Measurements from ENCODE around the gene USP25. TPM values are rescaled to one million over a fixed set of nuclear protein-coding genes. Genes with fewer than 3 reads are reported as not detected.
A peak's percentile ranks its signal among the peaks of the same experiment; 100 is the strongest.

Gene USP25
- total RNA-seq, 4 donors from 2014 or later = 99.4 to 130 (median 107) TPM

GRCh38 chr21:15729346-15729673, 472 bp upstream of the USP25 start:
- intact Hi-C loops (cut with DNase I; ENCODE audit: low total_unique reads) = loop anchor here (1.0 to 10.0 kb wide), 3 partner anchors 80 to 355 kb away; no protein-coding TSS in a partner anchor
- H3K27me3 ChIP-seq = no peaks in the 10 kb centered on the region
- ATAC-seq (peak in 1 of 2 donors; percentile 11), DNase-seq (no peak)
- peak overlapping the region; percentile 76 to 95 (median 94) for H3K27ac ChIP-seq
- TF ChIP-seq POLR2A (IDR thresholded peaks at IDR 0.05) (no peak), CTCF (IDR thresholded peaks at IDR 0.05 in 4 of 5, conservative IDR thresholded peaks at IDR 0.05 in 1 of 5) (no peak)
- in situ Hi-C loops (cut with MboI; ENCODE audit: low sequenced_read_pairs in 4 of 4) = no loop called here
- H3K36me3 ChIP-seq = no peaks in the 10 kb centered on the region
- H3K4me3 ChIP-seq = peak overlapping the region; percentile 56 to 83 (median 78)
- H3K9me3 ChIP-seq = no peaks in the 10 kb centered on the region
- H3K4me1 ChIP-seq = peaks cover 8 to 16% of the 10 kb centered on the region in 2 donors

- ATAC-seq = peak; percentile 3 to 40
- peak overlapping the region; percentile 92 to 95 (median 94) for H3K27ac ChIP-seq
- peak in 1 of 5 experiments; percentile 8 for TF ChIP-seq CTCF (IDR thresholded peaks at IDR 0.05 in 4 of 5, conservative IDR thresholded peaks at IDR 0.05 in 1 of 5)
- TF ChIP-seq POLR2A (IDR thresholded peaks at IDR 0.05) = no peak
- no peaks in the 10 kb centered on the region for H3K36me3 ChIP-seq
- in situ Hi-C loops (cut with MboI; ENCODE audit: low sequenced_read_pairs in 4 of 4) = loop anchor here in 3 of 4 donors (5.0 to 10.0 kb wide), 2 partner anchors 94 to 97 kb away; no protein-coding TSS in a partner anchor
- H3K4me3 ChIP-seq = peak overlapping the region; percentile 60 to 83 (median 74)
- H3K9me3 ChIP-seq = no peaks in the 10 kb centered on the region
- peaks cover 20 to 28% of the 10 kb centered on the region in 2 donors for H3K4me1 ChIP-seq
- H3K27me3 ChIP-seq = no peaks in the 10 kb centered on the region
- no peak for DNase-seq
- intact Hi-C loops (cut with DNase I; ENCODE audit: low total_unique reads) = loop anchor here (5.0 to 10.0 kb wide), 2 partner anchors 606 to 692 kb away; no protein-coding TSS in a partner anchor
Observed at GRCh38 chr21:15730484-15731242, 881 bp downstream of the USP25 start.

- in situ Hi-C loops (cut with MboI; ENCODE audit: low sequenced_read_pairs in 4 of 4) (loop anchor here in 3 of 4 donors (5.0 to 10.0 kb wide), 2 partner anchors 94 to 96 kb away; no protein-coding TSS in a partner anchor), intact Hi-C loops (cut with DNase I; ENCODE audit: low total_unique reads) (loop anchor here (5.0 to 10.0 kb wide), 2 partner anchors 606 to 691 kb away; no protein-coding TSS in a partner anchor)
- ATAC-seq = no peak
- DNase-seq = no peak
- Histone ChIP-seq H3K9me3 (no peaks in the 10 kb centered on the region), H3K27ac (peak overlapping the region; percentile 92 to 95 (median 94)), H3K4me3 (peak overlapping the region; percentile 60 to 83 (median 74)), H3K4me1 (peaks cover 26 to 34% of the 10 kb centered on the region in 2 donors), H3K36me3 (no peaks in the 10 kb centered on the region), H3K27me3 (no peaks in the 10 kb centered on the region)
- peak in 1 of 2 donors; percentile 8 for TF ChIP-seq POLR2A (IDR thresholded peaks at IDR 0.05)
- no peak for TF ChIP-seq CTCF (IDR thresholded peaks at IDR 0.05 in 4 of 5, conservative IDR thresholded peaks at IDR 0.05 in 1 of 5)
Observed at GRCh38 chr21:15731243-15731613, 1.4 kb downstream of the USP25 start.

GRCh38 chr21:15732290-15732995, 2.7 kb downstream of the USP25 start:
- peaks cover 36 to 45% of the 10 kb centered on the region in 2 donors for H3K4me1 ChIP-seq
- no peaks in the 10 kb centered on the region for H3K27me3 ChIP-seq
- ATAC-seq (no peak), DNase-seq (no peak)
- H3K36me3 ChIP-seq = no peaks in the 10 kb centered on the region
- in situ Hi-C loops (cut with MboI; ENCODE audit: low sequenced_read_pairs in 4 of 4) = loop anchor here in 3 of 4 donors (5.0 to 10.0 kb wide), 2 partner anchors 92 to 95 kb away; no protein-coding TSS in a partner anchor
- peak overlapping the region; percentile 60 to 83 (median 74) for H3K4me3 ChIP-seq
- H3K27ac ChIP-seq = peak overlapping the region; percentile 92 to 95 (median 94)
- intact Hi-C loops (cut with DNase I; ENCODE audit: low total_unique reads) = loop anchor here (5.0 to 10.0 kb wide), 2 partner anchors 608 to 690 kb away; no protein-coding TSS in a partner anchor
- no peaks in the 10 kb centered on the region for H3K9me3 ChIP-seq
- no peak for TF ChIP-seq CTCF (IDR thresholded peaks at IDR 0.05 in 4 of 5, conservative IDR thresholded peaks at IDR 0.05 in 1 of 5)
- no peak for TF ChIP-seq POLR2A (IDR thresholded peaks at IDR 0.05)
